Smooth muscle cell (in vitro differentiated cells): Measurements from ENCODE around the gene ADTRP. TPM values are rescaled to one million over a fixed set of nuclear protein-coding genes. Genes with fewer than 3 reads are reported as not detected.

Source experiments
- DNase-seq: peaks from one replicate; lab custom pipeline; 2025; ENCODE audit not compliant: unreplicated experiment; lab: John Stamatoyannopoulos, UW
- H2AFZ ChIP-seq: fragments of 200-600 bp; sonication (generic); 2 replicates; pipeline ENCODE4 v1.6.0; 2016; ENCODE audit warnings: antibody characterized with exemption, low read depth, mild to moderate bottlenecking
- H3F3A ChIP-seq: fragments of 200-600 bp; sonication (generic); 2 replicates; pipeline ENCODE4 v1.6.0; 2017; ENCODE audit warnings: antibody characterized with exemption, low read depth
- H3K27ac ChIP-seq: fragments of 200-600 bp; sonication (generic); 2 replicates; pipeline ENCODE4 v1.5.1; 2016; ENCODE audit warnings: low read depth, mild to moderate bottlenecking
- H3K27me3 ChIP-seq: fragments of 200-600 bp; sonication (generic); 2 replicates; pipeline ENCODE4 v1.6.1; 2016; ENCODE audit warnings: low read depth, mild to moderate bottlenecking
- H3K36me3 ChIP-seq: fragments of 200-600 bp; sonication (generic); 2 replicates; pipeline ENCODE4 v1.5.1; 2016; ENCODE audit warnings: low read depth
- H3K4me1 ChIP-seq: fragments of 200-600 bp; sonication (generic); 2 replicates; pipeline ENCODE4 v1.5.1; 2016; ENCODE audit warnings: low read depth
- H3K4me2 ChIP-seq: fragments of 200-600 bp; sonication (generic); 2 replicates; pipeline ENCODE4 v1.6.0; 2016; ENCODE audit warnings: mild to moderate bottlenecking
- H3K4me3 ChIP-seq: fragments of 200-600 bp; sonication (generic); 2 replicates; pipeline ENCODE4 v1.5.1; 2016; ENCODE audit warnings: mild to moderate bottlenecking
- H3K79me2 ChIP-seq: fragments of 200-600 bp; sonication (generic); 2 replicates; pipeline ENCODE4 v1.6.0; 2016; ENCODE audit warnings: low read depth, mild to moderate bottlenecking
- H3K9ac ChIP-seq: fragments of 200-600 bp; sonication (generic); 2 replicates; pipeline ENCODE4 v1.6.0; 2016; ENCODE audit warnings: low read depth
- H3K9me3 ChIP-seq: fragments of 200-600 bp; sonication (generic); replicated peaks from 2 replicates; pipeline ENCODE4 v1.5.1; 2016; ENCODE audit warnings: low read depth
- H4K20me1 ChIP-seq: fragments of 200-600 bp; sonication (generic); 2 replicates; pipeline ENCODE4 v1.6.0; 2016; ENCODE audit warnings: low read depth
- WGBS: methylation state at CpG from one replicate; pipeline ENCODE4 v1.1.7; 2016; ENCODE audit warnings: low lambda C conversion rate; 5-methylcytosine and 5-hydroxymethylcytosine counted together
- polyA plus RNA-seq: library from polyadenylated mRNA; unstranded; fragments of >200 nt; fragmentation: Nextera tagmentation; extraction: Ambion mirVana; gene quantifications from 2 replicates; pipeline ENCODE4 v1.2.1, GENCODE V29; 2016
- total RNA-seq: library from RNA; depleted of rRNA; stranded (reverse); fragments of >200 nt; gene quantifications from 2 replicates; pipeline ENCODE4 v1.2.3, GENCODE V29; 2014
- TF ChIP-seq, protein P1 (sequence below): fragments of 200-600 bp; sonication (generic); IDR thresholded peaks from 2 replicates; pipeline ENCODE4 v1.5.1; 2017; ENCODE audit warnings: borderline replicate concordance, mild to moderate bottlenecking, antibody characterized with exemption; ENCODE audit not compliant: insufficient read depth, poor library complexity, severe bottlenecking

Gene ADTRP
- total and polyA plus RNA-seq, 2 experiments from 2014 or later, result 0.67 to 1.1 TPM

DNA sequence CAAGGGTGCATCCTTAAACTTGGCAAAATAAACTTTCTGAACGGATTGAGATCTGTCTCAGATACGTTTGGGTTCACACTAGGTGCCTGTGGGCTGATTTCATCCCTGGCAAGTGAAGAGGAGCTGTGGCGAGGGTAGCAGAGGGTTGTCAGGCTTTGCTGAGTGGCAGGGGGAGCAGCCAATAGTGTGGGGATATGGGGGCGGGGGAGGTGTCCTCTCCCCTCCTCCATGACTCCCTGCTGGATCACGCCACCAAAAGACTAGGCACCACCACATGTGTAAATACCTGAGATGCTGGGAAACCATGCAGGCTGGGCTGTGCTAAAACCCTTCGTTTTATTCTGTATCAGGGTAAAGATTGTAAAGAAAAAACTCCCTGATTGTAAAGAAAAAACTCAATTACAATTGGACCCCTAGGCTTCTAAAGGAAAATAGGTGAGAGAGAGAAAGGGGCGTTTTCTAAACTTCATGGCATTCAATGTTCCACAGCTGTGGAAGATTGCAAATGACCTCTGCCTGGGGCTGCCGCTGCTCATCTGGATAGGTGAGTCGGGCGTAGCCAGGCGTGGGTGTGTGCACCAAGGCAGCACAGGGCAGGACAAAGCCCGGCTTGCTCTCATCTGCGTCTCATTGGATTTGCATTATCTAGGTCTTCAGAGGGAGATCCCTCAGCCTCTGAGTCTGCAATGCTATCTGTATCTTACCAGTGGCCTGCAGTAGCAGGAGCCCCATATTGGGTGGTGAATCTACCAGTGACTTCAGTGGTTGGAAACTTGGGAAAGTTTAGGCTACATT lies 26.9 kb upstream of the ADTRP start:
- no peaks in the 10 kb centered on the region for H3K9me3 ChIP-seq
- H3K79me2 ChIP-seq, result no peaks in the 10 kb centered on the region
- H3K4me2 ChIP-seq, result peak overlapping the region; percentile 53
- no peaks in the 10 kb centered on the region for H4K20me1 ChIP-seq
- no peak for DNase-seq
- no peaks in the 10 kb centered on the region for H3K36me3 ChIP-seq
- H3K4me1 ChIP-seq, result peaks cover 26% of the 10 kb centered on the region
- TF ChIP-seq, protein P1, sequence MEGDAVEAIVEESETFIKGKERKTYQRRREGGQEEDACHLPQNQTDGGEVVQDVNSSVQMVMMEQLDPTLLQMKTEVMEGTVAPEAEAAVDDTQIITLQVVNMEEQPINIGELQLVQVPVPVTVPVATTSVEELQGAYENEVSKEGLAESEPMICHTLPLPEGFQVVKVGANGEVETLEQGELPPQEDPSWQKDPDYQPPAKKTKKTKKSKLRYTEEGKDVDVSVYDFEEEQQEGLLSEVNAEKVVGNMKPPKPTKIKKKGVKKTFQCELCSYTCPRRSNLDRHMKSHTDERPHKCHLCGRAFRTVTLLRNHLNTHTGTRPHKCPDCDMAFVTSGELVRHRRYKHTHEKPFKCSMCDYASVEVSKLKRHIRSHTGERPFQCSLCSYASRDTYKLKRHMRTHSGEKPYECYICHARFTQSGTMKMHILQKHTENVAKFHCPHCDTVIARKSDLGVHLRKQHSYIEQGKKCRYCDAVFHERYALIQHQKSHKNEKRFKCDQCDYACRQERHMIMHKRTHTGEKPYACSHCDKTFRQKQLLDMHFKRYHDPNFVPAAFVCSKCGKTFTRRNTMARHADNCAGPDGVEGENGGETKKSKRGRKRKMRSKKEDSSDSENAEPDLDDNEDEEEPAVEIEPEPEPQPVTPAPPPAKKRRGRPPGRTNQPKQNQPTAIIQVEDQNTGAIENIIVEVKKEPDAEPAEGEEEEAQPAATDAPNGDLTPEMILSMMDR, result no peak
- WGBS, result 74% methylated on average over 13 of the region's 13 CpGs
- peaks cover 8% of the 10 kb centered on the region for H3F3A ChIP-seq
- no peak overlapping the region for H3K4me3 ChIP-seq
- H3K9ac ChIP-seq, result peak overlapping the region; percentile 31
- peak overlapping the region; percentile 74 for H3K27ac ChIP-seq
- H3K27me3 ChIP-seq, result no peaks in the 10 kb centered on the region
- no peak overlapping the region for H2AFZ ChIP-seq

DNA sequence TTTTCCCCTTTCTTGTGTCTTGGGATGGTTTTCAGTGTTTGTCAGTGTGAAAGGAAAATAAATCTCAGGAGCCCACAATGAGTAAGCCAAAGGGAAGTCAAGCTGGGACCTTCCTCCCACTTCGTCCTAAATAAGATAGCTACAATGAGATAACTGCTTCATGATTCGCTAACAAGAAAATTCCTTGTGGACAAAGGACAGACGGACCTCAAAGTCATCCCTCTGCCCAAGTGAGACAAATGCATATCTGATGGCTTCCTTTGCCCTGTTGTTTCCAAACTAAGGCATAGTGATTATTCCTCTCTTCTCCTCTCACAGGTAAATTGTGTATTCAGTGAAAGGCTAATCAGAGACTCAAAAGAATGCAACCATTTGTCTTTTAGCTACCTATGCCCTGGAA lies 26.1 kb upstream of the ADTRP start:
- DNase-seq, result no peak
- Histone ChIP-seq H3K27ac (peak overlapping the region; percentile 74), H2AFZ (peak overlapping the region; percentile 26), H3K4me3 (no peak overlapping the region), H3K4me1 (peaks cover 23% of the 10 kb centered on the region), H3K79me2 (no peaks in the 10 kb centered on the region), H3K36me3 (no peaks in the 10 kb centered on the region), H3K4me2 (peak overlapping the region; percentile 53), H3K9ac (peak overlapping the region; percentile 31), H3K9me3 (no peaks in the 10 kb centered on the region), H3K27me3 (no peaks in the 10 kb centered on the region), H3F3A (peaks cover 8% of the 10 kb centered on the region), H4K20me1 (no peaks in the 10 kb centered on the region)
- WGBS, result 16% methylated on average over 3 of the region's 3 CpGs
- TF ChIP-seq, protein P1, result no peak

DNA sequence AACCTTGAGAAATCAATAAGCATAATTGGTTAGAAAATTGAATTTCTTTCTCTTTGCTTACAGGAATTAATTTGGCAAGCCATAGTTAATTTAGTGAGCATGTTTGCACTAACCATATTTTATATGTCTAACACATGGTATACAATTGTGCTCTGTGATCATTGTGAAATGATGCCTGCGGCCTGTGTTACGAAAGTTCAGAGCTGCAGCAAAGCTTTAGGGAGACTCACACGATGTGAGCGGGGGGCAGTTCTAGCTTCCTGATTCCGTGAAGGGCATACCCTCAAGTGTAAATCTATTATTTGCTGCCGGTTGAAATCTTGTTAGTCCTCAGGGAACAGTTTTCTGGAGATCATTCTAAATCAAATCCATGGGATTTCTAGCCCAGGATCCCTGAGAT lies 25.5 kb upstream of the ADTRP start:
- TF ChIP-seq, protein P1, result no peak
- Histone ChIP-seq H3K4me3 (no peak overlapping the region), H3K9ac (no peak overlapping the region), H3K79me2 (no peaks in the 10 kb centered on the region), H3K4me2 (peak overlapping the region; percentile 53), H3K36me3 (no peaks in the 10 kb centered on the region), H2AFZ (peak overlapping the region; percentile 26), H3K9me3 (no peaks in the 10 kb centered on the region), H3F3A (peaks cover 2% of the 10 kb centered on the region), H3K27ac (peak overlapping the region; percentile 74), H4K20me1 (no peaks in the 10 kb centered on the region), H3K4me1 (peaks cover 23% of the 10 kb centered on the region), H3K27me3 (no peaks in the 10 kb centered on the region)
- no peak for DNase-seq
- WGBS, result 77% methylated on average over 6 of the region's 6 CpGs

DNA sequence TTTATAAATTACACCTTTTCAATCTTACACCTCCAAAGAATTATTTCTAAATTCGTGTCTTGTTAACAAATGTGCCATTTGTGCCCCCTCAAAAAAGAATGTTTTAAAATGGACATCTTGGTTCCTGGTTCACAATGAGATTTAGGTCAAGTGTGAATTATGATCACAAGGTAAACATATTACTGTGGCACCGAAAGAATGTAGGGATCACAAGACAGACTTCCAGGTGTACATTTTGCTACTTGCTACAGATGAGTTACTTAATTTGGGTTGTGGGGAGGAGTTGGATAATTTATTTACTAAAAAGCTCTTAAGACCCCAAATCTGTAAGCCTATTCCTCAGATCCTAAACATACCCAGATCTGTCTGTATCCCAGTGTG lies 25.0 kb upstream of the ADTRP start:
- WGBS, result 97% methylated on average over 2 of the region's 2 CpGs

More for the DNA sequence above, 25.0 kb upstream of the ADTRP start:
- Histone ChIP-seq H3K27me3 (no peaks in the 10 kb centered on the region), H3K4me2 (no peak overlapping the region), H3F3A (no peaks in the 10 kb centered on the region), H3K9me3 (no peaks in the 10 kb centered on the region), H3K4me1 (peaks cover 23% of the 10 kb centered on the region), H3K9ac (no peak overlapping the region), H3K27ac (no peak overlapping the region), H3K4me3 (no peak overlapping the region), H4K20me1 (no peaks in the 10 kb centered on the region), H2AFZ (no peak overlapping the region), H3K79me2 (no peaks in the 10 kb centered on the region), H3K36me3 (no peaks in the 10 kb centered on the region)
- DNase-seq, result no peak
- TF ChIP-seq, protein P1, result no peak
